ENCODE data around the gene SCN5A. TPM values are rescaled to one million over a fixed set of nuclear protein-coding genes. Genes with fewer than 3 reads are reported as not detected.

The SCN5A gene
- total and polyA plus RNA-seq, 2 of the 4 experiments (the other 2 are of a cell fraction): 1.9 to 2.0 TPM

GRCh38 chr3:38653685-38654537, 4.4 kb upstream of the SCN5A start:
- Histone ChIP-seq H3K4ac (ENCODE audit: low read depth, low read length) (no peak overlapping the region), H3K4me3 (ENCODE audit: insufficient read depth, low read depth, low read length) (no peak overlapping the region), H3K56ac (ENCODE audit: extremely low read depth, insufficient read depth, low read length) (no peak overlapping the region), H3K4me1 (ENCODE audit: control insufficient read depth, insufficient read depth, low read length) (peaks cover 3% of the 10 kb centered on the region), H3K18ac (ENCODE audit: low read depth, low read length) (no peak overlapping the region), H4K20me1 (ENCODE audit: insufficient read depth, low read length) (no peaks in the 10 kb centered on the region), H3K36me3 (ENCODE audit: control insufficient read depth, insufficient read depth, low read length) (no peaks in the 10 kb centered on the region), H2AK9ac (replicated peaks; ENCODE audit: low read depth, low read length, poor library complexity) (no peak overlapping the region), H2BK20ac (ENCODE audit: low read depth, low read length) (no peak overlapping the region), H2AK5ac (ENCODE audit: low read depth, low read length) (no peak overlapping the region), H4K5ac (ENCODE audit: low read depth, low read length) (no peak overlapping the region), H2BK120ac (ENCODE audit: low read depth, low read length) (no peak overlapping the region), H3K27me3 (ENCODE audit: control insufficient read depth, insufficient read depth, low read length) (peaks cover 32% of the 10 kb centered on the region), H2AFZ (replicated peaks; ENCODE audit: low read length, poor library complexity) (no peak overlapping the region), H3K9ac (ENCODE audit: low read depth, low read length) (no peak overlapping the region), H4K8ac (ENCODE audit: low read depth in 2 of 2, low read length in 2 of 2) (no peak overlapping the region), H3K9me1 (ENCODE audit: insufficient read depth, low read length) (no peaks in the 10 kb centered on the region; the same call in 1 of the 2 replicates), H3K23ac (ENCODE audit: low read depth, low read length) (no peak overlapping the region), H2BK5ac (ENCODE audit: low read depth, low read length, poor library complexity, severe bottlenecking) (no peak overlapping the region), H3K79me1 (ENCODE audit: low read depth in 1 of 2, low read length in 2 of 2) (0 out of 4 replicates have a peak, but pooled peaks cover 0 to 1% of the 10 kb centered on the region in 2 experiments), H3K4me2 (ENCODE audit: low read depth, low read length) (no peak overlapping the region), H2BK15ac (ENCODE audit: low read depth, low read length) (no peak overlapping the region), H3K27ac (ENCODE audit: insufficient read depth, low read length) (no peak overlapping the region), H3K9me3 (ENCODE audit: control insufficient read depth, insufficient read depth, low read length) (no peaks in the 10 kb centered on the region), H4K91ac (ENCODE audit: insufficient read depth, low read depth, low read length) (no peak overlapping the region), H3K14ac (replicated peaks; ENCODE audit: low read depth, low read length) (no peak overlapping the region)
- intact Hi-C loops (cut with micrococcal nuclease): loop anchor here (1.0 to 10.0 kb wide), 4 partner anchors 136 to 347 kb away; no protein-coding TSS in a partner anchor
- no TSS peak for BruUV-seq (replicated peaks)
- POLR2A ChIA-PET (ENCODE audit: unreplicated experiment): no interaction called here
- DNase-seq (no peak), ATAC-seq (ENCODE audit: low read depth) (no peak)
- CTCF ChIA-PET: no interaction called here
- 100% methylated on average over 1 of the region's 7 CpGs; no CpG with 5 or more reads in 1 of the 2 experiments for WGBS, 2 experiments (ENCODE audit: extremely low coverage in 2 of 2, insufficient read length in 1 of 2)
- in situ Hi-C loops (cut with MboI; ENCODE audit: low sequenced_read_pairs): no loop called here
- dilution Hi-C loops (cut with HindIII; ENCODE audit: low sequenced_read_pairs, unreplicated experiment): no loop called here
- no peak for TF ChIP-seq CTCF (conservative IDR thresholded peaks at IDR 0.05; ENCODE audit: low read depth, low read length)
- no peak for TF ChIP-seq ELK1 (IDR thresholded peaks at IDR 0.05; ENCODE audit: borderline replicate concordance, low read depth, low read length)
- no peak for TF ChIP-seq RAD21 (IDR thresholded peaks at IDR 0.05; ENCODE audit: low read length)
- no peak for TF ChIP-seq BHLHE40 (IDR thresholded peaks at IDR 0.05; ENCODE audit: low read depth, low read length)
- no peak for TF ChIP-seq CEBPB (IDR thresholded peaks at IDR 0.05; ENCODE audit: low read depth, low read length)
- no peak for TF ChIP-seq CHD1 (IDR thresholded peaks at IDR 0.05; ENCODE audit: low read depth, low read length)
- no peak for TF ChIP-seq SMC3 (IDR thresholded peaks at IDR 0.05; ENCODE audit: low read depth, low read length)
- no peak for TF ChIP-seq NFE2L2 (IDR thresholded peaks at IDR 0.05; ENCODE audit: low read depth, low read length)

Measured in IMR-90 (cell line).